Activated CD8-positive, alpha-beta T cell treated with anti-CD3 and anti-CD28 coated beads for 36 hours (primary cell): Measurements from ENCODE around the gene MAGEA9. TPM values are rescaled to one million over a fixed set of nuclear protein-coding genes. Genes with fewer than 3 reads are reported as not detected.
"Not testable (repeated sequence)": the region's sequence is repeated elsewhere in the genome, so short reads cannot be mapped to it uniquely, and the experiment has no call there.

ENCODE experiments used
- ATAC-seq: fragments of 200-7000 bp; cut with Tn5 transposase; one replicate; pipeline ENCODE4 v1.10.0; 2021; ENCODE audit warnings: mild to moderate bottlenecking, moderate library complexity
- CTCF ChIA-PET: fragments of 350-600 bp; sonication (Branson Sonifier 250); formaldehyde crosslinking; loops from one replicate; lab custom pipeline; 2021; ENCODE audit warnings: antibody characterized with exemption; lab: Charles Lee
- POLR2A ChIA-PET: fragments of 350-600 bp; sonication (Branson Sonifier 250); formaldehyde crosslinking; loops from one replicate; lab custom pipeline; 2021; ENCODE audit warnings: antibody characterized with exemption; lab: Charles Lee
- DNase-seq: peaks from one replicate; pipeline ENCODE4 v3.0.0-alpha.2; 2020
- H3K27ac Mint-ChIP-seq: one replicate; pipeline ENCODE4 v1.8.0; 2021; ENCODE audit warnings: mild to moderate bottlenecking, mixed read lengths
- H3K27me3 Mint-ChIP-seq: one replicate; pipeline ENCODE4 v1.8.0; 2021; ENCODE audit warnings: mixed read lengths
- H3K36me3 Mint-ChIP-seq: one replicate; pipeline ENCODE4 v1.8.0; 2021; ENCODE audit warnings: low read depth, mixed read lengths
- H3K4me1 Mint-ChIP-seq: one replicate; pipeline ENCODE4 v1.8.0; 2021; ENCODE audit warnings: low read depth, mixed read lengths
- H3K4me3 Mint-ChIP-seq: one replicate; pipeline ENCODE4 v1.8.0; 2021; ENCODE audit warnings: mild to moderate bottlenecking, moderate library complexity, mixed read lengths
- H3K9me3 Mint-ChIP-seq: one replicate; pipeline ENCODE4 v1.8.0; 2021; ENCODE audit warnings: mixed read lengths
- CTCF ChIP-seq: fragments of 200-600 bp; IDR thresholded peaks from one replicate; pipeline ENCODE4 v1.8.0; 2022; ENCODE audit warnings: antibody characterized with exemption, mild to moderate bottlenecking
- intact Hi-C: fragments of 100-400 bp; cut with micrococcal nuclease; formaldehyde crosslinking; loops from one replicate; pipeline ENCODE4 v1.10.0; 2022
- total RNA-seq, 2 experiments: library from RNA; stranded (reverse); gene quantifications; one replicate each; pipeline ENCODE4 v1.2.3, GENCODE V29; 2021

Gene MAGEA9
- total RNA-seq, 2 experiments from 2014 or later, result not detected

GRCh38 chrX:149759824-149760223, 21.9 kb upstream of the MAGEA9 start:
- peaks cover 2% of the 10 kb centered on the region for H3K27me3 Mint-ChIP-seq
- no peak overlapping the region for H3K4me3 Mint-ChIP-seq
- ChIA-PET CTCF (no interaction called here), POLR2A (no interaction called here)
- H3K36me3 Mint-ChIP-seq, result no peaks in the 10 kb centered on the region
- DNase-seq (no peak), ATAC-seq (no peak)
- no peaks in the 10 kb centered on the region for H3K9me3 Mint-ChIP-seq
- H3K27ac Mint-ChIP-seq, result no peak overlapping the region
- intact Hi-C loops, result no loop called here
- H3K4me1 Mint-ChIP-seq, result no peaks in the 10 kb centered on the region
- no peak for TF ChIP-seq CTCF

GRCh38 chrX:149760965-149761364, 20.8 kb upstream of the MAGEA9 start:
- H3K27ac Mint-ChIP-seq, result no peak overlapping the region
- no peak for ATAC-seq
- DNase-seq, result no peak
- no peak for TF ChIP-seq CTCF
- ChIA-PET CTCF (no interaction called here), POLR2A (no interaction called here)
- H3K9me3 Mint-ChIP-seq, result no peaks in the 10 kb centered on the region
- no peaks in the 10 kb centered on the region for H3K4me1 Mint-ChIP-seq
- no peak overlapping the region for H3K4me3 Mint-ChIP-seq
- H3K27me3 Mint-ChIP-seq, result peaks cover 2% of the 10 kb centered on the region
- no peaks in the 10 kb centered on the region for H3K36me3 Mint-ChIP-seq
- intact Hi-C loops, result no loop called here

GRCh38 chrX:149761858-149762674, 19.7 kb upstream of the MAGEA9 start:
- H3K27ac Mint-ChIP-seq, H3K4me1 Mint-ChIP-seq: not testable (repeated sequence)

GRCh38 chrX:149762696-149763614, 18.8 kb upstream of the MAGEA9 start:
- Mint-ChIP-seq H3K36me3 (no peaks in the 10 kb centered on the region), H3K27ac (no peak overlapping the region), H3K27me3 (no peaks in the 10 kb centered on the region), H3K4me3 (no peak overlapping the region), H3K4me1 (no peaks in the 10 kb centered on the region), H3K9me3 (no peaks in the 10 kb centered on the region)
- CTCF ChIA-PET, result no interaction called here
- intact Hi-C loops, result no loop called here
- DNase-seq (no peak), ATAC-seq (no peak)
- TF ChIP-seq CTCF, result no peak
- POLR2A ChIA-PET, result no interaction called here

More at GRCh38 chrX:149761858-149762674, 19.7 kb upstream of the MAGEA9 start:
- DNase-seq, H3K9me3 Mint-ChIP-seq, ATAC-seq, H3K4me3 Mint-ChIP-seq, intact Hi-C loops, H3K36me3 Mint-ChIP-seq, POLR2A ChIA-PET, H3K27me3 Mint-ChIP-seq, CTCF ChIA-PET: not testable (repeated sequence)

GRCh38 chrX:149770344-149770743, 11.4 kb upstream of the MAGEA9 start:
- H3K27me3 Mint-ChIP-seq, H3K9me3 Mint-ChIP-seq, POLR2A ChIA-PET, H3K4me1 Mint-ChIP-seq, H3K4me3 Mint-ChIP-seq, H3K27ac Mint-ChIP-seq, CTCF ChIA-PET, intact Hi-C loops, DNase-seq, H3K36me3 Mint-ChIP-seq, ATAC-seq: not testable (repeated sequence)

GRCh38 chrX:149773026-149773425, 8.7 kb upstream of the MAGEA9 start:
- H3K36me3 Mint-ChIP-seq, CTCF ChIA-PET, H3K4me3 Mint-ChIP-seq, DNase-seq, H3K9me3 Mint-ChIP-seq, ATAC-seq, H3K4me1 Mint-ChIP-seq, H3K27ac Mint-ChIP-seq, intact Hi-C loops, POLR2A ChIA-PET, H3K27me3 Mint-ChIP-seq: not testable (repeated sequence)

- H3K4me1 Mint-ChIP-seq, CTCF ChIA-PET, H3K9me3 Mint-ChIP-seq, H3K27me3 Mint-ChIP-seq, POLR2A ChIA-PET, H3K27ac Mint-ChIP-seq, H3K36me3 Mint-ChIP-seq, H3K4me3 Mint-ChIP-seq, ATAC-seq, intact Hi-C loops, DNase-seq: not testable (repeated sequence)
Measured at GRCh38 chrX:149773768-149774167, 8.0 kb upstream of the MAGEA9 start, which contains the start of gene HSFX1. TSS of gene HSFX1 (plus strand) at chrX:149774068. CDS start at chrX:149774682, 614 bp downstream.

GRCh38 chrX:149777999-149778398, 3.7 kb upstream of the MAGEA9 start:
- DNase-seq, H3K27ac Mint-ChIP-seq, H3K36me3 Mint-ChIP-seq, CTCF ChIA-PET, ATAC-seq, H3K27me3 Mint-ChIP-seq, H3K4me3 Mint-ChIP-seq, H3K9me3 Mint-ChIP-seq, H3K4me1 Mint-ChIP-seq, POLR2A ChIA-PET, intact Hi-C loops: not testable (repeated sequence)

GRCh38 chrX:149795531-149795930, 13.8 kb downstream of the MAGEA9 start:
- H3K27me3 Mint-ChIP-seq, CTCF ChIA-PET, H3K27ac Mint-ChIP-seq, H3K4me3 Mint-ChIP-seq, intact Hi-C loops, DNase-seq, H3K9me3 Mint-ChIP-seq, H3K36me3 Mint-ChIP-seq, POLR2A ChIA-PET: not testable (repeated sequence)
- H3K4me1 Mint-ChIP-seq, result peaks cover 28% of the 10 kb centered on the region
- ATAC-seq, result peak; percentile 96
